Smooth muscle cell of the umbilical artery (primary cell): ENCODE data around the gene OR4F3. TPM values are rescaled to one million over a fixed set of nuclear protein-coding genes. Genes with fewer than 3 reads are reported as not detected.

ENCODE experiments used
- total RNA-seq: library from RNA; depleted of rRNA; stranded (reverse); fragments of >200 nt; gene quantifications from 2 replicates; pipeline ENCODE4 v1.2.3, GENCODE V29; 2014

Gene OR4F3
- total RNA-seq = not detected in 2 replicates

GRCh38 chr5:181366968-181367367, at the start of gene OR4F3:
TSS of gene OR4F3 (plus strand) at chr5:181367268.

Other genes starting within 250 kb of the OR4F3 start
- gene OR2V1, start 236.1 kb upstream of the OR4F3 start, total RNA-seq = not detected in 2 replicates
- gene OR2V2, start 219.7 kb upstream of the OR4F3 start, total RNA-seq = not detected in 2 replicates
- gene TRIM7, start 162.1 kb upstream of the OR4F3 start, total RNA-seq = 0.30 and 0.69 TPM in 2 replicates
- 11.9 and 12.9 TPM in 2 replicates for gene TRIM41, start 144.0 kb upstream of the OR4F3 start, total RNA-seq
- gene RACK1, start 123.4 kb upstream of the OR4F3 start, total RNA-seq = 2,845 and 3,221 TPM in 2 replicates
- 7.4 and 12.1 TPM in 2 replicates for gene TRIM52, start 106.1 kb upstream of the OR4F3 start, total RNA-seq